Activated CD8-positive, alpha-beta memory T cell treated with anti-CD3 and anti-CD28 coated beads, Interleukin-2, amount 50 U/mL, for 1 hour (primary cell): Measurements from ENCODE around the gene ACER3.
"Not testable (repeated sequence)": the region's sequence is repeated elsewhere in the genome, so short reads cannot be mapped to it uniquely, and the experiment has no call there.

Source experiments
- DNase-seq: peaks from one replicate; pipeline ENCODE4 v3.0.0-alpha.2; 2020; ENCODE audit errors: extremely low read depth

ACER3 gene

DNA sequence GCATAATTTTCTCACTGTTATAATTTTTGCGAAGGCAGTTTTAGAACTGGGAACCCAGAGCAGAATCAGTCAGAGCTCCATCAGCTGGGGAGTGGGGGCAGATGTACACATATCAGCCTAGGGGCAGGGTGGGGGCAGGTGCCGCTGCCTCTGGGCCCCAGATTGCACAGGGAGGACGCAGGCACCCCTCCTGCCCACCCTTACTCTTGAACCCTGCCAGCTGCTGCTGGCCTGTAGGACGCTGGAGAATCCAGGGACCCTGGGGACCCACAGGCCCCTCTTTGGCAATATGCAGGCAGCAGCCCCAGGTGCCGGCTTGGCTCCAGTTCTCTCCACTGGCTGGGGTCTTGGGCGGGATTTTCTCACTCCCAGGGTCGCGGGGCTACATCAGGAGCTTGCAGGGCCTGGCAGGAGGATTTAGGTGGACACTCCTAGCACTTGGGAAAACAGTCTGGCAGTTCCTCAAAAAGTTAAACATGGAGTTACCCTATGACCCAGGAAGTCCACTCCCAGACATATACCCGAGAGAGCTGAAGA lies 197.3 kb downstream of the ACER3 start:
- DNase-seq: no peak

GRCh38 chr11:77058900-77059299 lies 198.2 kb downstream of the ACER3 start:
- no peak for DNase-seq

- DNase-seq: no peak
Observed at GRCh38 chr11:77059806-77060205, 199.1 kb downstream of the ACER3 start.

DNA sequence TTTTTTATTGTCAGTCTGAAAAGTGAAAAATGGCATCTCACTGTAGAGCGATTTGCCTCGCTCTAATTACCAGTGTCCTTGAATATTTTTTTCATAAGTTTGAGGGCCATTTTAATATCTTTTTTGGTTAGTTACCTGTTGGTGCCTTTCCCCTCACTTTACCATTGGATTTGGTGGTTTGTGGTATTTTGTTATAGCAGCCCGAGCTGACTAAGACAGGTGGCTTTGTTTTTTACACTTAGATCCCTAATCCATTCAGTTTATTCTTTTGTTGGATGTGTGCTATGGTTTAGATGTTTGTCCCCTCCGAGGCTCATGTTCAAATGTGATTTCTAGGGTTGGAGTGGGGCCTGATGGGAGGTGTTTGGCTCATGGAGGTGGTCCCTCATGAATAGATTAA lies 199.5 kb downstream of the ACER3 start:
- no peak for DNase-seq

DNA sequence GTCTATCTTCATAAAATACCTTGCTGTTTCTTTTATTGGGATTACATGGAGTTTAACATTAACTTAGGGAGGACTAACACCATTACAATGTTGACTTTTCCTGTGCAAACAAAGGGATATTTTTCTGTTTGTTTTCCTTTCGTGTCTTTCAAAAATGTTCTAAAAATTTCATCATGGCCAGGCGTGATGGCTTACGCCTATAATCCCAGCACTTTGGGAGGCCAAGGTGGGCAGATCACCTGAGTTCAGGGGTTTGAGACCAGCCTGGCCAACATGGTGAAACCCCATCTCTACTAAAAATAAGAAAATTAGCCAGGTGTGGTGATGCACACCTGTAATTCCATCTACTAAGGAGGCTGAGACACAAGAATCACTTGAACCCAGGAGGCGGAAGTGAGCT lies 200.5 kb downstream of the ACER3 start:
- DNase-seq: not testable (repeated sequence)

DNA sequence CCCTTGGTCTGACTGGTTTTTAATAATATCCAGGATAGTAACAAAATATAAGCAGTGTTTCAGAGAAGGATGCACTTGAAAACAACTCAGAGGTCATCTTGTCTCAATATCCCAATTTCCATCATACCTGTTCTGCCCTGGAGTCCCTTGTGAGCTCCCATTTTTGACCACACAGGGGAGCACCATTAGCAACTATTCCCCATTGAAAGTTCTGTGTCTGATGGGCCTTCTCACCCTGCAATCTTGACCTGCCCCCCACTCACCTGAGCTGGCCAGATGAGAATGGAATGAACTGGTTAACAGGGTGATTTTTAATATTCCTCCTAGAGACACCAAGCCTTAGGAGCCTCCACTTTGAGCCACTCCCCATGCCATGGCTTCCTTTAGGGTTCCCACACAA lies 202.2 kb downstream of the ACER3 start:
- DNase-seq: no peak

DNA sequence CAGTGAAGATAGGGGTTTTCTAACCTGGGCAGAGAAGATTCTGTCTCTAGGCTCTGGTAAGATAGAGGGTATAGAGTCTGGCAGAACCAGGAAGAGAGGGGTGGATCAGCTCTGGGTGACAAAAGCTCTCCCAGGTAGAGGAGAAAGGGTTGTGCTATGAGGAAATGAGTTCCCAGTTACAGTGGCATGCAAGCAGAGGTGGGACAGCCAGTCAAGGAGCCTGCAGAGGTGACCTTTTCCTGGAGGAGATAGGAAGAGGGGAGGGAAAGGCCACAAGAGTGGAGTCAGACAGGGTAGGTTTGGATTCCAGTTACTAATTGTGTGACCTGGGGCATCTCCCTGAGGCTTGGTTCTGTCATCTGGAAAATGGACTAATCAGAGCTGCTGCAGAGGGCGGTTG lies 202.7 kb downstream of the ACER3 start:
- no peak for DNase-seq

DNA sequence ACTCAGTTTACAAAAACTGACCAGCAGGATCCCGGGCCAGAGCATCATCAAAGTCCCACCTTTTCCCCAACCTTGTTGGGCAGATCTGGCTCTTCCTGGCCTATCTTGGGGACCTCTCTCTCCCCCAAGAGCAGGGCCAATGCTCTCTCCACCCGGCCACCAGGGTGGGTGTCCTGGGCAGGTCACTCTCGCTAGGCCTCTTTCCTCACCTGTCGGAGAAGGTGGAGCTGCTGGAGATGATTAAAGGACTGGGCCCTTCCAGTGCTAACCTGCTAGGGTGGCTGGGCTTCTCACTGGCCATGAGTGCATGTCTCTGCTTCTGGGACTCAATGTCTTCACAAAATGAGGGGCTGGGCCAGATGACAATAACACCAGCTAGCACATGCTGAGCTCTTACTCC lies 203.1 kb downstream of the ACER3 start:
- DNase-seq: no peak

DNA sequence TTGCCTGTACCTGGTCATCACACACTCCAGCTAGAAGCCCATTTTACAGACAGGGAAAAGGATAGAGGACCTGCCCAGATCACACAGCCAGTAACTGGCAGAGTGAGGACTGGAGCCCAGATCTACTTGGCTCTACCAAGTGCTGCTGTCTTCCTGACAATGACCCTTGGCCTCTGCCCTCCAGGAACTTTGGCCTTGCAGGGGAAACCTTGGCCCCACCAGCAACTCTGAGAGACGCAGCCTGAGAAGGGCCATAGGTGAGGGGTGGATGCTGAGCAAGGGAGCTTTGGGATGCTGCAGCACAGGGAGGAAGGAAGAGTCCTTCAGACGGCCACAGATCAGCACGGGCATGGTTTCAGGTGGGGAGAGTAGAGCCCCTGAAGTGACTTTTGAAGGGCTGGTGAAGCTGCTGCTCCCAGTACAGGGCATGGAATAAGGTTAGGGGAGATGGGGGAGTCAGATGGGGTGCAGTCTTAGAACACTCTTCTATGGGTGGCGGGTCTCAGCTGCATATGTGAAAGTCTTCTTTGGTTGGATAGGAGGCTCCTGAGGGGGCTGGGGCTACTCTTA lies 204.0 kb downstream of the ACER3 start:
- DNase-seq: no peak

DNA sequence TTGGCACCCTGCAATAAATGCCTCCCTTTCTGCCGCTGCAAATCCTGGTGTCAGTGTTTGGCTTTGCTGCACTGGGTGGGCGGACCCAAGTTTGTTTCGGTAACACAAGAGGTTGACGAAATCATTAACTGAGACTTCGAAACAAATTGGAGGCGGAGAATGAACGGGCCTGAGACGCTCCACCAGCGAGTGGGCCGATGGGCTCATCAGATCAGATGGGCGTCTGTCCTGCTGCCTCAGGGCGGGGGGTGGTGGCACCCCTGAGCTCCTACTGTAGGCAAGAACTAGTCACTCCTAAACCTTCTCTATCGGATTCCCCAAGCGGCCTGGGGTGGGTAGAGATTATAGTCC lies 205.1 kb downstream of the ACER3 start:
- no peak for DNase-seq

DNA sequence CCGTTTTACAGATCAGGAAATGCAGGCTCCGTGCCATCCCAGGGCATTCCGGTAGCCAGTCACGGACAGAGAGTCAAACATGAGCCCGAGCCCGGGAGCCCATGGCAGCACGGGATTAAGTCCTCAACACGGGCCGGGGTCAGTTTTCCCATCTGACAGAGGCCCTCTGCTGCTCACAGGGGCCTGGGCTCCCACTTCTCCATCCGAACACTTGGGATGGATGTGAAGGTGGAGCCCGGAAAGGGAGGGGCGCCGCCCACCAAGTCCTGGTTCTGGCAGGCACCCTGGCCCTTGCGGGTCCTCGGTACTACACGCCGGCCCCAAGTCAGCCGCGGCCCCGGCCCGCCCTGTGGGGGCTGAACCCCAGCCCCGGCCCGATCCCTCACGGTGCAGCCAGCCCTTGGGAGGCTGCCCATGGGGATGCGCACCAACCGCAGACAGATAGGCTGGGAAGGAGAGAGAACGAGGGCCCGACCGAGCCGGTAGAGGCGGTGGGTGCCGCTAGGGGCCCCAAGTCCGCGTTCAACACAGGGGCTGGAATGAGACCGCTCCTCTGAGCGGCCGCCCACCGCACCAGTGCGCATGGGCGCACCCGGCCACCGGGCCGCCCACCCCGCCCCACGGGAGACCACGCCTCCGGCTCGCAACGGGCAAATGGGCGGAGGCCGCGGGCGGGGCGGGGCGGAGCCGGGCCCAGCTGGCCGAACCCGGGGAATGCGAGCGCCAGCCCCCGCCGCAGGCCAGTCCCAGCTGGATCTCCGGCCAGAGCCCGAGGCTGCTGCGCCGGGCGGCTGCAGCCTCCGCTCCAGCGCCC lies 205.7 kb downstream of the ACER3 start, which contains the start of gene CAPN5:
CAPN5 (plus strand) TSS at position 743 of the 814 bp plus-strand sequence. CDS start 17,916 bp downstream, outside the sequence.
- DNase-seq: peak; percentile 43

GRCh38 chr11:77067861-77068443 lies 207.2 kb downstream of the ACER3 start:
- DNase-seq: no peak

DNA sequence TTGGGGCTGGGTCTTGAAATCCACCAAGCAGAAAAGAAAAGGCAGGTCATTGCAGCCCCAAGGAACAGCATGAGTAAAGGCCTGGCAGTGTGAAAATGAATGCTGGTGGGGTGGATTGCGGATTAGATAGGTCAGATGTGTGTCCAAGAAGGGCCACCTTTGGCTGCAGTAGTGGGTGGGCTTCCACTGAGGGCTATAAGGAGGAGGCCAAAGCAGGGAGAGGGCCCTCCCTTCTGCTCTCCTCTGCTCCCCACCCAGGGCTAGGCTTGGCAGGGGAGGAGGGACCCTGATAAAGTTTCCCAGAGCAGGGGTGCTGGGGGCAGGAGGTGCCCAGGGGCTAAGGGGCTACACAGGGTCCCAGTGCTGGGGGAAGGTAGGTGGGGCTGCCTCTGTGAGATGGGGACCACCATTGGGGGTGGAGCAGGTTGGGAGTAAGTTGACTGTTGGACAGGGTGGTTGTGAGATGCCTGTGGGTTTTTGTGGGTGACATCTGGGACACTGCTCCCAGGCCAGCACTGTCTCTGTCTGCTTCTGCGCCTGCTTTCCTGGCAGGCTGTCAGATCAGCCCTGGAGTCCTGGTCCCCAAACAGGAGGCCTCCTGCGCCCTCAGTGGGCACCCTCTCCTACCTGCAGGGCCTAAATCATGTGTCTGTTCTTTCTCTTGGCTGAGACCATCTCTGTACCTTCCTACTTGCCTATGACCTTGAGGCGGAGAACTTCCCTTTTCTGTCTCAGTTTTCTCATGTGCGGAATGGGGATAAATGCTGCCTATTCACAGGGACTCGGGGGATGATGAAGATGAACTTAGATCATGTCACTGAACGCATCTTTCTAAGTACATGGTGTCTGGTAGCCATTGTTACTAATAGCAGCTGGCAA lies 208.0 kb downstream of the ACER3 start:
- DNase-seq: no peak

DNA sequence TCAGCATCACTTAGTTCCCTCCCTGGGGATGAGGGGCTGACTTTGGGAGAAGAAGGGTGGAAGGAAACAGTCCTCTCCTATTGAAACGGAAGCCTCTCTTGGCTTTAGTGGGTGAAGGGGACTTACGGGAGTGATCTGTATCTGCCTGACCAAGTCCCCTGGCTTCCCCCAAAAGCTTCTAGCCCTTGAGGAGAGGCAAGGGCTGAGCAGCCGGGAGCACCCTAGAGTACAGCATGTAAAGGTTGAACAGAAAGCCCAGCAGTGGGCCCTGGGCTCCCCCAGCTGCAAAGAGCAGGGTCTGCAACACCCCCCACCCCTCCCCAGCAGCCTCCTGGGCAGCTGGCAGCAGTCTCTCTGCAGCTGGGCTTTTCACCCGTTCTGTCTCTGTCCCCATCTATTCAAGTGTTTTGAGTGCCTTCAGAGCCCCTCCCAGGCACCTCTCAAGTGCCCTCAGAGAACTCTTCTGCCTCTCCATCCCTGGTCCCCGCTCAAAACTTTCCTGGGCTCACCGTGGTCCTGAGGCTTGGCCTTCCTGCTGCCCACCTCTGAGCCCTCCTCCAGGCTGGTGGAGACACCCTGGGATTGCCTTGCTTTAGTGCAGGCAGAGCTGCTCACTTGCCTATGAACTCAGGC lies 208.7 kb downstream of the ACER3 start:
- DNase-seq: no peak

- DNase-seq: no peak
Observed at GRCh38 chr11:77069969-77070582, 209.4 kb downstream of the ACER3 start.

DNA sequence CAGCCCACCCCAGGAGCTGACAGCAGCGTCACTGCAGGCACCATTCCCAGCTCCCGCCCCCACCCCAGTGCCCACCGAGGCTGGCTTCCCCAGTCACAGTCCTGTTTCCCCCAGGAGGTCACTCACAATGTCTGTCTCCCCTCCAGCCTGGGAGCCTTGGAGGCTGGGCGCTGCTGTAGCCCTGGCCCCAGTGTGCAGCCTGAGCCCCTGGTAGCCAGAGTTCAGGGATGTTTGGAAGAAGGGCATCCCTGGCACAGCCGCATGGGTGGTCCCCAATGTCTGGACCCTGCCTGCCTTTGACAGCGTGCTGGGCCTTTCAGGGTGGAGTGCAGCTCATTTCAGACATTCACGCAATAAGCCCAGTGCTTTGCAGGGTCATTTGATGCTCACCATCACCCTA lies 210.4 kb downstream of the ACER3 start:
- no peak for DNase-seq

DNA sequence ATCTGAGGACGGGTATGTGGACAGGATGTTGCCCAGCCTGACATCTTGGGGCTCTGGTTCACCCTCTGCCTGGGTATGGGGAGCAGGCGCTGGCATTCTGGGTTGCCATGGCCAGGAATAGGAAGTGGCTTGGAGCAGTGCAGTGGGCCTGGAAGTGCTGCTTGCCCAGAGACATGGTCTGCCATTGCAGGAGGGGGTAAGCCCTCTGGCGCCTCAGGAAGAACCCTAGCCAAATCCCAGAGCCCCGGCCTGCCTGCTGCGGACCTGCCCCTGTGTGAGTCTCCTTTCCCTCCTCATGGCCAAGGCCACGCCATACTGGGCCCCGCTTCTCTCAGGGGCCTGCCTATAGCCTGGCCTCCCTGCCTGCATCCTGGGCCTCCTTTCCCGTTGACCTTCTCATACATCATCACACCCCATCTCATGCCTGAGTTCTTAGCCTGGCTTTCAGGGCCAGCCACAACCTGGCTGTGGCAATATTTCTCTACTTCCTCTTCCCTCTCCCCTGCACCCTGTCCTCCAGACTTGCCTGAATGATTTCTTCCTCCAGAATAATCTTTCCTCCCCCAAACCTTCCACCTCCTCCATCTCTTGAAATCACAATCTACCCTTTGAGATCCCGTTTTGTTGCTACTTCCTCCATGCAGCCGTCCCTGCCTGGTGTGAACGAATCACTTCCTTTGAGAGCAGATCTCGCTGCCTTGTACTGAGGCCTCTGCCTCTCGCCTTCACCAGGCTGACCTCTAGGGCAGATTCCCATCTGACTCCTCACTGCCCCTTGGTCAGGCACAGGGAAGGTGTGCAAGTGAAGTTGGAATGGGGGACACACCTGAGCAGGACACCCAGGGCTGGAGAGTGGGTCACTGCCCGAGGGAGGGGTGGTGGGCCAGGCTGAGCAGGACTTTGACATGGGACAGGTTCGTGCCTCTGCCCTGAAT lies 211.2 kb downstream of the ACER3 start:
- DNase-seq: no peak

GRCh38 chr11:77072851-77073327 lies 212.2 kb downstream of the ACER3 start:
- DNase-seq: no peak

DNA sequence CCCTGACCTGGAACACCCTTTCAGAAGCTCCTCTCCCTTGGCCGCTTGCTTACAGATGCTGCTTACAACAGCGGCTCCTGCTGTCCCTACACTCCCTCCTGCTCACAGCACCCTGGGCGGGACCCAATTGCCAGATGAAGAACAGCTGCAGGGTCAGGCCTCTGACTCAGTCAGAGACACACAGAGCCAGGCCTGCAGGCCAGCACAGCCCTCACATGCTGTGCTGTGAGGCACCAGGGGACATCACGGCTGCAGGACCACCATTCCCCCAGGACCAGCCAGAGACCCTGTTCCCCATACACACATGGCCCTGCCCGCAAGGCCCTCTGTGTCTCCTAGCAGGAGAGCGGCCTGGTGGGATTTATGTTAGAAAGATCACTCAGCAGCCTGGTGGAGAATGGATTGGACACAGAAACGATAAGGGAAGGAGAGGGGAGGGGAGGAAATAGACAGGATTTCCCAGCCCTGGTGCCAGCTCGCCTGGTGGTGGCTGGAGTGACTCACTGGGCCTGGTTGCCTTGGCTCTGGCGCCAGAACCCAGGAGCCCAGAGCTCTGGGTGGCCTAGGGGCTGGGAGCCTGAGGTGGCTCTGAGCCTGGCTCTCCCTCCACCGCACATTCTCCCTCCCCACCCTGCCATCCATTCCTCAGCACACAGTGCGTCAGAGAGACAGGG lies 212.7 kb downstream of the ACER3 start:
- no peak for DNase-seq
